ENCODE data around the gene MYO18B.

Gene MYO18B

DNA sequence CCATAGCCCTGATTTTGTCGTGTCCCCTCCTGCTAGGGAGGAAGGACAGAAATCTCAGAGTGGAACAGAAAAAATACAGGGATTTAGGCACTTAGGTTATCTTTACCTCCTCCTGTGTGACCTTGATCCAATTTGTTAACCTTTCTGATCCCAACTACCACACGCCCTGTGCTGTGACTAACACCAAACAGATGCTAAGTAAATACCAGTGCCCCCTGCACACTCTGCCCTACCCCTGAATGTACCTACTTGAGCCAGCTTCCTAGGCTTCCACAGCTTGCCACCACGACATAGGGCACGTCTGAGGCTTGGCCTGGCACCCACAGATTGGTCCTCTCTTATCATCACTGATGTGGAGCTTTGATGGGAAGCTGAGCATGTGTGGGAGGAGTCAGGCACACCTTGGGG is 9.2 kb downstream of the MYO18B start:
- no peak for DNase-seq

DNA sequence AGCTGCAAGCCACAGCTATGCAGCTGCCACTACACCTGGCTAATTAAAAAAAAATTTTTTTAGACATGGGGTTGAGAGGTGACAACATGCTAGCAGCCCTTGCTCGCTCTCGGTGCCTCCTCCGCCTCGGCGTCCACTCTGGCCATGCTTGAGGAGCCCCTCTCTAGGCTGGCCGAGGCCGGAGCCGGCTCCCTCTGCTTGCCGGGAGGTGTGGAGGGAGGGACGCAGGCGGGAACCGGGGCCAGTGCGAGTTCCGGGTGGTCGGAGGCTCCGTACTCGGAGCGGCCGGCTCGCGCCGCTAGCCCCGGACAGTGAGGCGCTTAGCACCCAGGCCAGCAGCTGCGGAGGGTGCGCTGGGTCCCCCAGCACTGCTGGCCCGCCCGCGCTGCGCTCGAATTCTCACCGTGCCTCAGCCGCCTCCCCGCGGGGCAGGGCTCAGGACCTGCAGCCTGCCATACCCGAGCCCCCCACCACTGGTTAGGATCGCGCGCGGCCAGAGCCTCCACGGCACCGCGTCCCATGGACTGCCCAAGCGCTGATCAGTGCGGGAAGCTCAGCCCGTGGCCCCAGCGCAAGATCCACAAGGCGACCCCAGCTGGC is 10.7 kb downstream of the MYO18B start:
- no peak for DNase-seq

DNA sequence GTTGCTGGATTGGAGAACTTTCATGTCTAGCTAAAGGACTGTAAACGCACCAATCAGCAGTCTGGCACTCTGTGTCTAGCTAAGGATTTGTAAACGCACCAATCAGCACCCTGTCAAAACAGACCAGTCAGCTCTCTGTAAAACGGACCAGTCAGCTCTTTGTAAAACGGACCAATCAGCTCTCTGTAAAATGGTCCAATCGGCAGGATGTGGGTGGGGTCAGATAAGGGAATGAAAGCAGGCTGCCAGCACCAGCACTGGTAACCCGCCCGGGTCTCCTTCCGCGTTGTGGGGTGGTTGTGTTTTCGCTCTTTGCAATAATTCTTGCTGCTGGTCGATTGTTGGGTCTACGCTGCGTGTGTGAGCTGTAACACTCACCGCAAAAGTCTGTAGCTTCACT is 11.3 kb downstream of the MYO18B start:
- no peak for DNase-seq

DNA sequence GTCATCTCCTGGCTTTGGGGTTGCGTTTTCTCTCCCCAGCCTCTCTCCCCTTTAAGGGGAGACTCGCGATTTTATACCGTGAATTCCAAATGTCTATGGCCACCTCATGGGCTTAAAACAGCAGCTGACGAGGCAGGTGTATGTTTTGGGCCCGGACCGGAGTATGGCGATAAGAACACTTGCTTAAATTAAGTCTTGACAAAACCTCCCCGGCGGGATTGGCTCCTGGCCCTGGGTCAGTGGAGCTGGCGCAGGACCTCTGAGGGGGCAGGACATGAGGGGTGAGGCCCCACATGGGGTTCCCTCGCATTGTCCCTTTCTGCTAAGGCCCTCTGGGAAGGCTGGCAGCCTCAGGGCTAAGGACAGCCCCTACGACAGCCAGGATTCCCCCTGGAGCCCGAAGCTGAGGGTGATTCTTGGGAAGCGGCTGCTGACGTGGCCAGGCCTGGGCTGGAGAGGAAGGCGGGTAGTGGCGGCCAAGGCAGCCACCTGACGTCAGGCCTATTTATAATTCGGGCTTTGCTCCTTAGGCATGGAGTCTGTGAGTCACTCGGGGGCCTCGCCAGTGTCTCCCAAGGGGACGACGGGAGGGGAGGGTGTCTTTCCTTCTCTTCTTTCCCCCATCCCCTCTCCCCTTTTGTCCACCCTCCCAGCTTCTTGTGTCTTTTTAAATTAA is 12.7 kb downstream of the MYO18B start:
- no peak for DNase-seq

DNA sequence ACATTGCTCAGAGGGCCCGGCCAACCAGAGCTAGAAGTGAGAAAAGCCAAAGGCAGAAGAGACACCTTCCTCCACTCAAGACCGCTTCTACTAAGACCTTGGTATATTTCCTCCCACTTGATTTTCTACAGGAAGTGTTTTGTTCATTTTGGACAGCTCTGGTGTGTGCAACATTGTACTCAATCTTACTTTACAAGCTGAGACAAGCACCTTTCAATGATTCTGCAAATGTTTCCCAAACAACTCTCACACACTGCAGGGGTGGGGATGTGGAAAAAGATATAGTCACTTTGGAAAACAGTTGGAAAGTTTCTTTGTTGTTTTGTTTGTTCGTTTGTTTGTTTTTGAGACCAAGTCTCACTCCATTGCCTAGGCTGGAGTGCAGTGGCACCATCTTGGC is 15.7 kb downstream of the MYO18B start:
- DNase-seq, result no peak

DNA sequence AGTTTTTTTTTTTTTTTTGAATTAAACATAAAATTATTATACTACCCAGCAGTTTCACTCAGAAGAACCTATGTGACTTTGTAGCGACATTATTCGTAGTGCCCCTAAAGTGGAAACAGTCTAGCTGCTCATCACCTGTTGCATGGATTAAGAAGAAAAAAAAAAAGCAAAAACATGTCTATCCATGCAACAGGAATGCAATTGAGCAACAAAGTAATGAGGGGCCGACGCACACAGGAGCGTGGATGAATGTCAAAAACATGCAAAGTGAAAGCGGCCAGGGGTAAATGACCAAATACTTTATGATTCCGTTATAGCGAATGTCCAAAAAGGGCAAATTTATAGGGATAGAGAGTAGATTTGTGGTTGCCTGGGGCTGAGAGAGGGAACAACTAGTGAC is 16.3 kb downstream of the MYO18B start:
- DNase-seq, result no peak

DNA sequence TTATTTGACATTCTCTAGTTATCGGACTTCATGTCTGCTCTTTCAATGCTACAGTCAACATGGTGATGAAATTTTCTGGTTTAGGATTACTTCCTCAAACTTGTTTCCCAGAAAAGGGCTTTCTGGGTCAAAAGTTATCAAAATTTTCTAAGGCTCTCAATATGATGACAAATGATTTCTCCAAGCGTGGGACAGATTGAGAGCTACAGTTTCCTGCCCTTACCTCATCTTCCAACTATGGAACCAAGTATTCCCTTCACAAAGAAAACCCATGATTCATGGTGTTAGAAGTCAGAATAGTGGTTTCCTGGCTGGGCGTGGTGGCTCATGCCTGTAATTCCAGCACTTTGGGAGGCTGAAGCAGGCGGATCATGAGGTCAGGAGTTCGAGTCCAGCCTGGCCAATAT is 17.8 kb downstream of the MYO18B start:
- DNase-seq, result peak; percentile 95

DNA sequence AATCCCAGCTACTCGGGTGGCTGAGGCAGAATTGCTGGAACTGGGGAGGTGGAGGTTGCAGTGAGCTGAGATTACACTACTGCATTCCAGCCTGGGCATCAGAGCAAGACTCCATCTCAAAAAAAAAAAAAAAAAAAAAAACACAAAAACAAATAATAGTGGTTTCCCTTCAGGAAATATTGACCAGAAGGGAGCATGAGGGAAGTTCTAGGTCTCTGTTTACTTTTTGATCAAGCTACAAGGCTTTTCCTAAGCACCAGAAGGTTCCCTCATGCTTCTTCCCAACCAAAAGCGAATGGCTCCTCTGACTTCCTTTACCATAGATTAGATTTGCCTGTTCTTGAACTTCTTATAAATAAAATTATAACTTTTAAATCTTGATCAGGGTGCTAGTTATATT is 18.3 kb downstream of the MYO18B start:
- no peak for DNase-seq

DNA sequence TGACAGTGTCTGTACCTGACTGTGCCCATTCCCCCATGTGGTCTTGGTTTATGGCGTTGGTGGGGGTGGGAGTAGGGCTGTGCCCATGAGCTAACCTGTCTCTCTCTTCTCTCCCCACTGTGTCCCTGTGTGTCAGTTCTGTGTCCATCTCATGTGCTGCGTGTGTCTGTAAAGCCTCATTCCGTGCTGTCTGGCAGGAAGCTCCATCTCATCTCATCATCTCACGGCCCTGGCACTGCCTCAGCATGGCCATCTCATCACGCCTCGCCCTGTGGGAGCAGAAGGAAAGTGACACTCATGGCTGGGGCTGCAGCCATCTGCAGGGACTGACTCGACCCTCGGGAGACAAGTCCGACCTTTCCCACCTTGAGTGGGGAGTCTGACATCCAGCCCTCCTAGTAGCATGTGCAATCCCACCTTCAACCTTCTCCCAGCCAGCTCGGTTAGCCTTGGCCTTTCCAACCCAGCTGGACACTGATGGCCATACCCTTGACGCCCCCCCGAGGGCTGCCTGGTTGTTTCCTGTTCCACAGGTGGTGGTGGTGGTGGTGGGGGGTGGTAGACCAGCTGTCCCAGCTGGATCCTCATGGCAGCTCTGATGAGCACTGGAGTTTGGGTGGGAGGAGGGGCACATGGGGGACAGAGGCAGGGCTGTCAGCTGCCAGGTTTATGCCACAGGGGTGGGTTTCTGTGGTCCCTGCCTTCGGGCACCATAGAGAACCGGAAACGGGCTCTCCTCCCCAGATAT is 19.0 kb downstream of the MYO18B start:
- DNase-seq, result no peak

DNA sequence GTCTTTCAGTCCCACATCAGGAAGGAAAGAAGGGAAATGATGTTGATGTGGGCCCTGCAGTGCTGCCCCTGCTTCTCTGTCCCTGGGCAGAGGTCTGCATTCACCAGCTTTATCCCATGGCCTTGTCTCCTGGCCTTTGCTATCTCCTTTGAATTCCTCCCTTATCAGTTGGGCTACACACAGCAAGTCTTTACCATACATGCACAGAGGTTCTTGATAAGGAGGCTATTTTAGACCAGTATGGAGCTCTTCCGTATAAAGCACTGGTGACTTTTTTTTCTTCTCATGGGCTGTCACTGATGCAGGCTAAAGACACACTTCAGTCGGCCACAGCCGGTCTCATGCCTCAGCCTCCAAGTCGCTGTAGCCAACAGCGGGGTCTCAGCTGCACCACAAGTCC is 20.2 kb downstream of the MYO18B start:
- no peak for DNase-seq

DNA sequence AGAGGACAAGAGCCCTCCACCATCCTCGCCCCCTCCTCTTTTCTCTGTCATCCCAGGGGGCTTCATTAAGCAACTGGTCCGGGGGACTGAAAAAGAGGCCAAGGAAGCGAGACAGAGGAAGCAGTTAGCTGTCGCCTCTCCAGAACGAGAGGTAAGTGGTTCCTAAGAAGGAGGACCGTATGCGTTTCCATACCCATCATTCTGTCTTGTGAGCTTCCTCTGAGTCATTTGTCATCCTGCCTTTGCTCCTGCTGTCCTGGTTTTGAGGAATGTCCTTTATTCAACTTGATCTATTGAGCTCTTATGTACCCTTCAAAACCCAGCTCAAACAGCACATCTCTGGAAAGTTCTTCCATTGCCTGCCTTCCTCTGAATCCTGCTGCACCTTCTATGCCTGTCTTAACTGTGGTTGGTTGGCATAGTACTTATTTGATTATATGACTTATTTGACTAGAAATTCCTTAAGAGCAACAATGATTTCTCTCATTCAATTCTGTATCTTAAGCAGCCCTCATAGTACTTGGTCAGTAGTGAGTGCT is 21.3 kb downstream of the MYO18B start:
- DNase-seq, result no peak

DNA sequence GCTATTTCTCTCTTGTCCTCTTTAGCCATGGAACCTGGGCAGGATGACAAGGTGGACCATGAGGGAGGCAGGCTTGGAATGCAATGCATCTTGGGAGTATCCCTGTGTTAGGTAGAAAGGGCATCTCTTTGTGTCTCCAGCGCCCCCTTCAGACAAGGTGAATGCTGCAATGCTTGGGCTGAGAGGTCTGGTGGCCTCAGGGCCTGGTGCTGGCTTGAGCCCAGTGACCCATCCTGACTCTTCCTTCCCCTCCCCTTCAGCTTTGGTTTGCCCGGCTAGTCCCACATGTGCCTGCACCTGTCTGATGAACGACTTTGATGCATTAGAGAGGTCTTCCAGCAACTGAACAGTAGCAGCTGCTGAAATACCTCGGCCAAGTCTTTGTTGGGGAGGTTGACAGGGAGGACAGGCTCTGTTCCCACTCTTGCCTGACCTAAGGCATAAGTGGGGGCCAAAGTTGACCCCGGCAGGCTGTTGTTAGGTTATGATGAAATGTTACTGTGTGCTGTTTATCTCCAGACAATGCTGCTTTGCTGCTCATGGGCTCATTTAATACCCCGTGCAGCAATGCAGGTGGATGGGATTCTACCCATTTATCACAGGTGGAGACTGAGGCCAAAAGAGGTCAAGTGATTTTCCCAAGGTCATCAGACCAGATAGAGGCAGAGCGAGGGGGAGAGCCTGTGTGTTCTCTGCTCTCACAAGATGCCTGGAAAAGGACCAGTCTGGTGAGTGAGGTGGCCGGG is 22.5 kb downstream of the MYO18B start:
- no peak for DNase-seq

DNA sequence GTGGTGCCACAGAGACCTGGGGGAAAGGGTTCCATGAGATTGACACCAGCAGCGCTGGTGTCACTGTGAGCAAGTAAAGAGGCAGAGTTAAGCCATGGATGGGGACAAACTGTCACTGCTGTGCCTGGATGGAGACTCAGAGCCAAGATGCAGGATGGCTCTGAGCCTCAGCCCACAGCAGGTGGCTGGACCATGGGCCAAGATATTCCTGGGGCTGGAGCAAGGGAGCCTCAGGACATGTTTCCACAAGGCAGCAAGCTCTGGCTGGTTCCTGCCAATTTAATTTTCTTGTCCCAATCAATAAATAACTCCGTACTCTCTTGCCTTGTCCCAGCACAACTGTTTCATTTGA is 23.0 kb downstream of the MYO18B start:
- DNase-seq, result no peak

DNA sequence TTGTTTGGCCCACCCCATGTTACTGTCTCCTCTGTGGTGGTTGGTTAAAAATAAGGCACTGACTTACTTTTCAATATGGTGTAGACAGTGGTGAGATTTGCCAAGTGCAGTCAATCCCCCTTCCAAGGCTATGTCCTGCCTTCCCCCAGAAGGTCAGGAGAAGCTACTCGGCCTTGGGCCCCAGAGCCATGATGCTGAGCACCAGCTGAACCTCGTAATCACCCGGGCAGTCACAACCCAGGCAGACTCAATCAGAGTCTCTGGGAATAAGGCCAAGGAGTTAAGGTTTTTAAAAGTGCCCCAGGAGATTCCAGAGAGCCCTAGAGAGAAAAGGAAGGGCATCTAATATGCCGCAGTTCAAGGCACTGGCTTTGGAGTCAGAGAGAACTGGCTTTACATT is 23.8 kb downstream of the MYO18B start:
- DNase-seq, result no peak

DNA sequence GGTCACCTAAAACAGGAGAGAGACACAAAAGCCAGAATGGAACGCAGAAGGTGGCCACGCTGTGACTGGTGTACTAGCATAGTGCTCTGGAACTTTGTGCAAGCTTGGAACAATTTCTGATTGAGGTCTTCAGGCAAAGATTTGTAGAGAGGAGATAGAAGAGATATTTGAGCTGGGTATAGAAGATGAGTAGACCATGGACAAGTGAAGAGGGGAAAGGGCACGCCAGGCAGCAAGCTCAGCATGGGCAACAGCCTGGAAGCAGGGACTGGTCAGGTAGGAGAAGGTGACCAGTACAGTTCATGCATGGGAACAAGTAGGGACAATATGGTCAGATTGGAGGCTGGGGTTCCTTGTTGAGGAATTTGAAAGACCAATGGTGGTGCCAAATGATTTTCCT is 24.4 kb downstream of the MYO18B start:
- DNase-seq, result no peak

DNA sequence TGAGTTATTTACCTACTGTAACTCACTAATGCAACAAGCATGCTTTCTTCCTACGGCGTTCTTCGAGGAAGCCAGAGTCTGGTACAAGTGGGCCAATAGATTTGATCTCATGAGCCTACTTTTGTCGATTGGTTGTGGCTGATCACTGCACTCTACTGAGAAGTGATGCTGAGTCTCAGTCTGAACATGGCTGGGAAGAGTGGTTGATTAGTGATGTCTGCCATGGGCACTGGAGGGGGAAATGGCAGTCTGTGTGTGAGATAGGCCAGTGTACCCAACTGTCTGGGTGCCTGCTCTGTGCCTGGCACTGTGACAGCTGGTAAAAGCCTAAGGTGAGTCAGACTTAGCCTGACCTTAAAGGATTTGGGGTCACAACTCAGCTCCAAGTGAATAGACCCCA is 28.3 kb downstream of the MYO18B start:
- no peak for DNase-seq

DNA sequence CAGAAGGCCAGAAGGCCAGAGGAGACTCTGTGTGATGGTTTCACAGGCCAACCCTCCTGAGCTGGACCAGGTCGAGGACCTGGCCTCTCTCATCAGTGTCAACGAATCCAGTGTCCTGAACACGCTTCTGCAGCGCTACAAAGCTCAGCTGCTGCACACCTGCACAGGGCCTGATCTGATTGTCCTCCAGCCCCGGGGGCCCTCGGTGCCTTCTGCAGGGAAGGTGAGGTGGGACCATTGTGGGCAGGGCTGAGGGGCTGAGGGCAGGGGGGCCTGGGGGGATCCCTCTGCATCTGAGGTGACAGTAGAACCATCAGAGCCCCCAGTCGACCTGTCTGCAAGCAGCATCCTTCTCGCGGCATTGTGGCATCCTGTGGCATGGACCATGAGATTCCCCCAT is 30.3 kb downstream of the MYO18B start:
- no peak for DNase-seq

DNA sequence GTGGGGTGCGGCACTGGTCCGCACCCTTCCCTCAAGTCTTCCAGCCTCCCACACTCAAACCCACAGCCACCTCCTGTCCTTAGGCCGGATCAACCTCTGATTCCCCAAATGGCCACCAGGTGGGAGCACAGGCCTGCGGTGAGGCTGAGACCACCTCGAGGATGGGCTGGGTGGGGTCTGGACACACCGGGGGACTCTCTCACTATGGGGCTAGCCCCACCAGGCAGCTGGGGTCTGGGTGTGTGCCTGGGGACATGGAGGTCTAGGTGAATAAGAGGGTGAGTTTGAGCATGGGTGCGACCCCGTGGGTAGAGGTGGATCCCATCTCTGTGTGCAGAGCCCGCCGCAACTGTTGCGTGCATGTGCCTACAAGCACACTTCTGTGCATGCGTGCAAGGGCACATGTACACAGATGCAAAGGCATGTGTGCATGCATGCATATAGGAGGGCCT is 32.6 kb downstream of the MYO18B start:
- DNase-seq, result no peak

DNA sequence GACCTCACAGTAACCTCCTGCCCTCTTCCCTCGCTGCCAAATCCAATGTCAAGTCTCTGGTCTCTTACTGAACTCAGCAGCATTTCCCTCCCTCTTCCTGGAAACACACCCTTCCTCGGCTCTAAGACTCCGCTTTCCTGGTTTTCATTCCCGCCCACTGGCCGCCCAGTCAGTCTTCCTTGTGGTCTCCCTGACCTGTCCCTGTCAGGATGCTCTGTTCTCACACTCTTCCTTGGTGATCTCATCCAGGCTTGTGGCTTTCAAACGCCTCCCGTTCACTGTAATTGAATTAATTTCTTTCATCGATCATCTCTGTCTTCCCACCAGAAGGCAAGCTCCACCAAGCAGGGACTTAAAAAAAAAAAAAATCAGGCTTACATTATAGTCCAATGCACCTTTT is 33.5 kb downstream of the MYO18B start:
- no peak for DNase-seq

DNA sequence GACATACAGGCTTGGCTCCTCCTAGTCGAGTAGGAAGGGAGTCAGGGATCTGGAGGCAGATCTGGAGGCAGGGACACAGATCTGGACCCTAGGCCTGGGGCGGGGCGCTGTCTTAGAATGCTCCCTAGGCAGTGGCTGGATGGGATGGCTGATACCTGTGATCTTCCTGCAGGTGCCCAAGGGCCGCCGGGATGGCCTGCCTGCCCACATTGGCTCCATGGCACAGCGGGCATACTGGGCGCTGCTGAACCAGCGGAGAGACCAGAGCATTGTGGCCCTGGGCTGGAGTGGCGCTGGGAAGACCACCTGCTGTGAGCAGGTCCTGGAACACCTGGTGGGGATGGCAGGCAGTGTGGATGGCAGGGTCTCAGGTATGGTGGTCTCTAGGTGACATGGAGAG is 35.4 kb downstream of the MYO18B start:
- DNase-seq, result no peak

DNA sequence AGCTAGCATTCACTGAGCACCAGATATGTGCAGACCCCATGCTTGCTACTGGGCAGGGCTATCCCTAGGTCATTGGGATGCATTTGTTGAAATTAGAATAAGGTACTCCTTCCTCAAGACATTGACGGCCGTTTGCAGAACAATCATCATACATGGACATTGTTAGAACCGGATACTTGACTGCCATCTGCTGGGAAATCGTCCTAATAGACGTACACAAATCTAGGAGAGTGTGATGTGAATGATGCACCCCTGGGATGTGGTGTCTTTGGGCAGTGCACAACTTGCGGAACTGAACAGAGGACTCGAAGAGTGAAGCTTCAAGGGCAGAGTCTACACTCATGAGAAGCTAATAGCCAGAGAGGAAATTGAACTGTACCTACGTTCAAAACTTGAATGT is 35.9 kb downstream of the MYO18B start:
- DNase-seq, result peak; percentile 50

DNA sequence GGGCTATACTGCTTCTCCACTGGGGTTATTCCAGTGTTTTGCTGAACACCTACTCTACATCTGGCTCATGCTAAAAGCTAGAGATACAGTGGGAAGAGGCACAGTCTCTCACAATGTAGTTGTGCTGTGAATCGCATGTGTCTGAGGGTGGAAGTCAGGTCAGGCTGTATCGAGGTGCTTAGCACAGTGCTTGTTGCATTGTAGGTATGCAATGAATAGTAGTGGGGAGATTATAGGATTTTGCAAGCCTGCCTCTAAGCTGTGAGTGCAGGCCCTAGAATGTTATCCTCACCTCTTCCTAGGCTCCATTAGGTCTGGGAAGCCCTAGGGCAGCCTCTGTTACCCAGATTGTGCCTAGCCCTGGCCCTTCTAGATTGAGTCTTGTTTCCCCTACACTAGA is 37.4 kb downstream of the MYO18B start:
- no peak for DNase-seq

DNA sequence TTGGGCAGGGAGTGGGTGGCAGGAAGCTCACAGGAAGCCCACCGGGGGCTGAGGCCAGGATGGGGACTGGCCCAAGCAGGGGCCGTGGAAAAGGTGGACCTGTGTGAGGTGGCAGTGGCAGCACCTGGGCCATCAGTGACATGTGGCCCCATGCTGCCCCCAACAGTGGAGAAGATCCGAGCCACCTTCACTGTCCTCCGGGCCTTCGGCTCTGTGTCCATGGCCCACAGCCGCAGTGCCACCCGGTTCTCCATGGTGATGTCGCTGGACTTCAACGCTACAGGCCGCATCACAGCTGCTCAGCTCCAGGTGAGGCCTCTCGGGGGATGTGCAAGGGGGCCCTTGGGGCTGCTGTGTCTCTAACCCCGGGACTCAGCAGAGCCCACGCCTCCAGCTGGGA is 37.9 kb downstream of the MYO18B start:
- DNase-seq, result no peak

DNA sequence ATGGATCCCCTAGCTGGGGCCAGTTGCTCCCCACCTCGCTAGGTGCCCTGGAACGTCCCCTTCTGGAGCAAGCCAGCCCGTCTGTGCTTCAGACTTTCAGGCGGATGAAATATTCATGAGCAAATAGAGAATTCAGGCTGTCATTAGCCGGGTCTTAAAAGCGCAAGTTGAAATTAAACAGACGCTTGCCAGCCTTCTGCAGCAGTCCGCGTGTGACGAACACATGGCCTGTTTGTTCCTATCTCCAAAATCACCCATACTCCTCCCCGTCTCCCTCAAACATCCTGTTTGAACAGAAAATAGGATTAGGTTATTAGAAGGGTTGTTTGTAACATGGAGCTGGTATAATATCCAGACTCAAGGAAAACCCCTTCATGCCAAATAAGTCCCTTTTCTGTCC is 38.7 kb downstream of the MYO18B start:
- DNase-seq, result no peak

All from suppressor macrophage treated with lipopolysaccharide for 4 hours (primary cell).